ENCODE data around the gene MS4A6E.
A peak's percentile ranks its signal among the peaks of the same experiment; 100 is the strongest.

MS4A6E gene

DNA sequence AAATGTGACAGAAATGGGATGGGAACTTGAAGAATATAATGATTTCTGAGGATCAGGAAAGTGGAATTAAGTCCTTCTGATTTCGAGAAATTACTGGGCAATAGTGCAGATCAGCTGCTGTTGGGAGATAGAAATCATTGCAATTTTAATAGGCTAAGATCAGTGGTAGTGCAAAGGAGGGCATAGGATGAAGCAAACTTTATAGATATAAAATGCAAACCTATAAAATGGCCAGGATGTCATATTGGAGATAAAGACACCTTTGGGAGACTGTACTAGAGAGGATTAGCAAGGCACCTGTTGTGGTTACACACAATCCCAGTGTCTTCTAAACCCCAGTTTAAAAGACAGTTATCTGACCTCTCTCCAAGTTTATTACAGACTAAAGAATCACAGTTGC, 44.8 kb downstream of the MS4A6E start:
- no peak overlapping the region for H3K4me3 ChIP-seq (ENCODE audit: low read depth, low read length)
- TF ChIP-seq, protein P1, sequence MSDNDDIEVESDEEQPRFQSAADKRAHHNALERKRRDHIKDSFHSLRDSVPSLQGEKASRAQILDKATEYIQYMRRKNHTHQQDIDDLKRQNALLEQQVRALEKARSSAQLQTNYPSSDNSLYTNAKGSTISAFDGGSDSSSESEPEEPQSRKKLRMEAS (IDR thresholded peaks at IDR 0.05; ENCODE audit: low read depth, low read length), result no peak
- no peak for TF ChIP-seq CTCF (IDR thresholded peaks at IDR 0.05; ENCODE audit: low read depth, low read length)
- TF ChIP-seq MYC (IDR thresholded peaks at IDR 0.05; ENCODE audit: low read depth, low read length), result no peak
- TF ChIP-seq POLR2A (IDR thresholded peaks at IDR 0.05; ENCODE audit: extremely low read depth, insufficient read length), result no peak
- no peak for DNase-seq (ENCODE audit: low read depth)

DNA sequence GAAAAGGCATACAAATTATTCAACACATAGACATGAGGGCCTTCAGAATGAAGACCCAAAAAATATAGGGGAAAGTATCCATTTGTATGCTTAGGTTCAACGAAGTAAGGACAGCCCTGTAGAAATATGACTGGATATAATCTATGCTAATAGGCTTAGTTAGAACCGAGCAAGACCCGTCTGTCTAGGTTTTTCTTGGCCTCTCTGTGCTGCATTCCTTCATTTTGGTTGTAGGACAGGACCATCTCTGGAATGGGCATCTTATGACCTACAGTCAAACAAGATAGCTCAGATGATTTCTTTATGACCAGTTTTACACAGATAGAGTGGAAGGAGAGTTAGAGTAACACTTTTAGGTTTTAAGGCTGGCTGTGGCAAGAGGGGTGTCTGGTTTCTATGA, 45.7 kb downstream of the MS4A6E start:
- DNase-seq (ENCODE audit: low read depth), result no peak
- TF ChIP-seq, protein P1 (IDR thresholded peaks at IDR 0.05; ENCODE audit: low read depth, low read length), result no peak
- TF ChIP-seq POLR2A (IDR thresholded peaks at IDR 0.05; ENCODE audit: extremely low read depth, insufficient read length), result no peak
- TF ChIP-seq CTCF (IDR thresholded peaks at IDR 0.05; ENCODE audit: low read depth, low read length), result no peak
- no peak for TF ChIP-seq MYC (IDR thresholded peaks at IDR 0.05; ENCODE audit: low read depth, low read length)
- H3K4me3 ChIP-seq (ENCODE audit: low read depth, low read length), result no peak overlapping the region

- no peak for DNase-seq (ENCODE audit: low read depth)
- TF ChIP-seq, protein P1 (IDR thresholded peaks at IDR 0.05; ENCODE audit: low read depth, low read length), result no peak
- no peak for TF ChIP-seq POLR2A (IDR thresholded peaks at IDR 0.05; ENCODE audit: extremely low read depth, insufficient read length)
- no peak for TF ChIP-seq CTCF (IDR thresholded peaks at IDR 0.05; ENCODE audit: low read depth, low read length)
- TF ChIP-seq MYC (IDR thresholded peaks at IDR 0.05; ENCODE audit: low read depth, low read length), result no peak
- H3K4me3 ChIP-seq (ENCODE audit: low read depth, low read length), result no peak overlapping the region
Observed at GRCh38 chr11:60375316-60375715, 48.3 kb downstream of the MS4A6E start.

DNA sequence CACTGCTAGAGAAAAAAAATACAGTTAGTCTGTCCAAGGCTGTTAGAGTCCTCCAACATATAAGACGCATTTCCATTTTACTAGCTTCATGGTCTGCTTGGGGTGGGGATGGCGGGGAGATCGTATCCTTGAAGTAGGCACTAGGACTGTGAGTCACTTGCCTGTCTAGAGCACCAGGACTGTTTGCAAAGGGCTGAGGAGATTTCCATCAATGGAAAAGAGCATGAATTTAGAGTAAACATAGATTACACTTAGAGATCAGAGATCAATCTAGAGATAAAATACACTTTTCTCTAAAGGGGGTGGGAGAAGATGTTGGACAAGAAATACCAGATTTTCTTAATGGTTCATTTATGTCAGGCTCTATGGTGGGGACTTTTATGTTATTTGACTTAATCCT, 49.5 kb downstream of the MS4A6E start:
- no peak for DNase-seq (ENCODE audit: low read depth)
- TF ChIP-seq, protein P1 (IDR thresholded peaks at IDR 0.05; ENCODE audit: low read depth, low read length), result no peak
- no peak for TF ChIP-seq MYC (IDR thresholded peaks at IDR 0.05; ENCODE audit: low read depth, low read length)
- no peak for TF ChIP-seq CTCF (IDR thresholded peaks at IDR 0.05; ENCODE audit: low read depth, low read length)
- H3K4me3 ChIP-seq (ENCODE audit: low read depth, low read length), result no peak overlapping the region

GRCh38 chr11:60377401-60378136, 50.5 kb downstream of the MS4A6E start:
- H3K4me3 ChIP-seq (ENCODE audit: low read depth, low read length), result peak overlapping the region; percentile 4
- peak; percentile 75 for DNase-seq (ENCODE audit: low read depth)
- no peak for TF ChIP-seq MYC (IDR thresholded peaks at IDR 0.05; ENCODE audit: low read depth, low read length)
- TF ChIP-seq POLR2A (IDR thresholded peaks at IDR 0.05; ENCODE audit: extremely low read depth, insufficient read length), result no peak
- TF ChIP-seq, protein P1 (IDR thresholded peaks at IDR 0.05; ENCODE audit: low read depth, low read length), result no peak
- no peak for TF ChIP-seq CTCF (IDR thresholded peaks at IDR 0.05; ENCODE audit: low read depth, low read length)

Measured in NB4 (cell line).